Measurements from ENCODE around the gene PNPLA8. TPM values are rescaled to one million over a fixed set of nuclear protein-coding genes. Genes with fewer than 3 reads are reported as not detected.
A peak's percentile ranks its signal among the peaks of the same experiment; 100 is the strongest.
"Not testable (repeated sequence)": the region's sequence is repeated elsewhere in the genome, so short reads cannot be mapped to it uniquely, and the experiment has no call there.

Gene PNPLA8
- total RNA-seq, 1 donor, result 37.4 TPM

- H3K4me3 ChIP-seq (ENCODE audit: low read depth, low read length), result no peak overlapping the region
- no peak for DNase-seq (ENCODE audit: low read depth)
- no peak for TF ChIP-seq CTCF (IDR thresholded peaks at IDR 0.05; ENCODE audit: insufficient read depth, low read length)
These were observed 14.0 kb downstream of the PNPLA8 start for GRCh38 chr7:108511939-108512338.

GRCh38 chr7:108504576-108504975, 21.4 kb downstream of the PNPLA8 start:
- H3K4me3 ChIP-seq (ENCODE audit: low read depth, low read length), result not testable (repeated sequence)

GRCh38 chr7:108503112-108504026, 22.6 kb downstream of the PNPLA8 start:
- no peak for TF ChIP-seq CTCF (IDR thresholded peaks at IDR 0.05; ENCODE audit: insufficient read depth, low read length)
- peak; percentile 50 for DNase-seq (ENCODE audit: low read depth)
- no peak overlapping the region for H3K4me3 ChIP-seq (ENCODE audit: low read depth, low read length)

More at GRCh38 chr7:108504576-108504975, 21.4 kb downstream of the PNPLA8 start:
- DNase-seq (ENCODE audit: low read depth), result not testable (repeated sequence)

- H3K4me3 ChIP-seq (ENCODE audit: low read depth, low read length), result no peak overlapping the region
- no peak for DNase-seq (ENCODE audit: low read depth)
- TF ChIP-seq CTCF (IDR thresholded peaks at IDR 0.05; ENCODE audit: insufficient read depth, low read length), result no peak
These were observed 26.4 kb downstream of the PNPLA8 start for GRCh38 chr7:108499566-108499965.

GRCh38 chr7:108498481-108498880, 27.5 kb downstream of the PNPLA8 start:
- TF ChIP-seq CTCF (IDR thresholded peaks at IDR 0.05; ENCODE audit: insufficient read depth, low read length), result no peak
- no peak overlapping the region for H3K4me3 ChIP-seq (ENCODE audit: low read depth, low read length)
- DNase-seq (ENCODE audit: low read depth), result no peak

GRCh38 chr7:108497082-108497725, 28.7 kb downstream of the PNPLA8 start:
- H3K4me3 ChIP-seq (ENCODE audit: low read depth, low read length), result no peak overlapping the region
- peak; percentile 74 for DNase-seq (ENCODE audit: low read depth)
- TF ChIP-seq CTCF (IDR thresholded peaks at IDR 0.05; ENCODE audit: insufficient read depth, low read length), result peak; percentile 84

- DNase-seq (ENCODE audit: low read depth), result no peak
- no peak for TF ChIP-seq CTCF (IDR thresholded peaks at IDR 0.05; ENCODE audit: insufficient read depth, low read length)
- no peak overlapping the region for H3K4me3 ChIP-seq (ENCODE audit: low read depth, low read length)
These were observed 33.2 kb downstream of the PNPLA8 start for GRCh38 chr7:108492742-108493141.
